ENCODE data around the gene KCNK17. TPM values are rescaled to one million over a fixed set of nuclear protein-coding genes. Genes with fewer than 3 reads are reported as not detected.

The KCNK17 gene
- total RNA-seq, 1 donor from 2014 or later, result not detected

DNA sequence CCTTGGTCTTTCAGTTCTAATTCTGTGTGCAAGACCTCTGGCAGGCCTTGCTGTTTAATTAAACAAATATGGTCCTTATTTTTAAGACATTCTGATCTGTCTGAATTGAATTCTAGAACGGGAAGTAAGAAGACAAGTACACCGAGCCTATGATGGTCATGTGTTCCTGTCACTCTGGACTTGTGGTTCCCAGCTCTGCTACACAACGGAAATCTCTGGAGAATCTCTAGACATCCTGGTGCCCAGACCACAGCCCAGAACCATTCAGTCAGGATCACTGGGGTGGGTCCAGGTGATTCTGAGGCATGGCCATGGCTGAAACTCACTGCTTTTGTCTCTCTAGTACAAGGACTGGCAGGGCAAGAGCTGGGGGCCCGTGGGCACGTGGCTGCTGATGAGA lies 24.2 kb upstream of the KCNK17 start:
- intact Hi-C loops (cut with micrococcal nuclease), result no loop called here

DNA sequence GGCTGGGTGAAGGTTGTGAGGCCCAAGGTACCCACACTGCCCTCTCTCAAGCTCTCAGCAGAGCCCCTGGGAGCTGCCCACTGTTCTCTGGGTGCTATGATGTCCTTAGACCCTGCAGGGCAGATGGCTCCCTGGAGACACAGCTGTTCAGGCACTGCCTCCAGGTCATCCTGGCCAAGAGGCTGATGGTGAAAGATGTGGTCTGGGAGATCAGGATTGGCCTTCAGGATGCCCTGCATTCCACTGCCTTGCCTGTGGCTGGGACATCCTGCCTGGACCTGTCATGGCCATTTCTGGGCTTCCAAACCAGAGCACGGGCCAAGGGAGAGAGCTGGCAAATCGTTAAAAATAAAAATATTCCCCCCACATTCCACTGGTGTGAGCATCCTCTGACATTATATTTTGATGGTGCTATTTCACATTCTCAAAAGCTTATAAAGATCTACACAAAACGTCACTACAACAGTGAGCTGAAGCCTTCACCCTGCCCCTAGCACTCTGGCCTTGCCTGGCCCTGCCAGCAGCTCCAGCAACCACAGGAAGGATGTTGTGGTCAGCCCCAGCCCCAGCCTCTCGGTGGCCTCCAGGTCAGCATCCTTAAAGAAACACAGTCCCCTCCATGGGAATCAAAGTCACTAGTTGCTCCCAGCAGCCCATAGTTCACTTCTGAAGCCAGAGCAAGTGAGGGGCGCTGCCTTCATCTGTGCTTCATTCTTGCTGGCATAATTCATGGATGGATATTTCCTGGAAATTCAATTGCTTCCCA lies 21.7 kb upstream of the KCNK17 start:
- intact Hi-C loops (cut with micrococcal nuclease), result no loop called here

DNA sequence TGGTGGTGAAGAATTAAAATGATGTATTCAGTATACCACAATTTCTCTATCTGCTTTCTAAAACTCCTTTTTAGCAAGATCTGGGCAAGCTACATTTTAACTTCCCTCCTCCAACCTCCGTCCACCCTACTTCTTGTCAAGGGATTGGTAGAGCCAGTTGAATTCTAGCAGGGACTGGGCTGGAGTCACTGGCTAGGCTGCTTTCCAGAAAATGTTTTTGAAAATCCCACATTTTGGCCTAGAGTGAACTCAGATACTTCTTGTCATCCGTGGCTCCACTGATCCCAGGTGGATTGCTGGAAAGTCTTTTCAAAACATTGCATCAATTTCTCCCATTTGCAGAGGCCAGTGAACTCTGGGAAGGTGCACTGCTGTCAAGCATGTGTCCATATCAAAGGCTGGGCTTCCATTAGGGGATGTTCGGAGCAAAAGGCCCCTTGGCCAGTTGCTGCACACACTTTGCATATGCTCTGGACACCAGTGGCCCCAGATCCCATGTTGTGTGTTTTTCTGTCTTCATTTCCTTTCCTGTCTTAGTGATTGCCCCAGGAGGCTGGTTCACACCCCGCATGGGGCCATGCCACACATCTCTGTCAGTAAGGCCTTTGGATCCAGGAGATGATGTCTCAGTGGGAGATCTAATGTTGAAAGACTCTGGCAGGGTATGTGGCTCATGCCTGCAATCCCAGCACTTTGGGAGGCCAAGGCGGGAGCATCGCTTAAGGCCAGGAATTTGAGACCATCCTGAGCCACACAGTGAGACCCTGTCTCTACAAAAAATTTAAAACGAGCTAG lies 19.6 kb upstream of the KCNK17 start:
- intact Hi-C loops (cut with micrococcal nuclease), result no loop called here

DNA sequence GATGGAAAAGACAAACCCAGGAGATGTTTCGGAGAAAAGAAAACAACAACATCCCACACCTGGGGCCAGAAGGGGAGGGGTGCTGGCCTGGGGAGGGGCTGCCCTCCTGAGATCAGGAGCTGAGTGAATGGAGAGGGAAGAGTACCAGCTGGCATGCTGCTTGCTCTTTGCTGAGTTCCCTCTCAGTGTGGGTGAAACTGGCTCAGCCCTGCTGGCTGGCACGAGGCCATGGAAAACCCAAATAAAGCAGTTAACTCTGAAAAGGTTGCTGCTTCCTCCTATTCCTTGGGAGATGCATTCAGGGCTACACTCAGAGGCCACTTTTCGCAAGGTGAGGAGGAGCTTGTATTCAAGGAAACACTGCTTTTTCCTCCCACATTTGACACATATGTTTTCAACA lies 16.3 kb upstream of the KCNK17 start:
- intact Hi-C loops (cut with micrococcal nuclease), result no loop called here

DNA sequence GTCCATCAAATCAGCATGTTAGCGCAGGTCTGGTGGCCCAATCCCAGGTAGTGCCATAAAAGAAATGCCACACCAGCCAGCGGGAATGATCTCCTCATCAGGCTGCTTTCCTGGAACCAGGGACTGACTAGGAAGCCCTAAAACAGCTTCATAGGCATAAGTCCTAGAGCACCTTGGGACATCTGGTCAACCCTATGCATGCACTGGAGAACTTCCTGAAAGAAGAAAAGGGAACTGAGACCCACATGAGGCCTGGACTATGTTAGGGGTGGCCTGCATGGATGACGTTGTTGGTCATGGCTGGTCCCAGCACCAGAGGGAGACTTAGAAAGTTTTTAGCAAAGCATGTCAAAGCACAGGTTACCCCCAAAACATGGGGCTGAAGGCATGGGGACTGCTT lies 15.8 kb upstream of the KCNK17 start:
- intact Hi-C loops (cut with micrococcal nuclease), result no loop called here

DNA sequence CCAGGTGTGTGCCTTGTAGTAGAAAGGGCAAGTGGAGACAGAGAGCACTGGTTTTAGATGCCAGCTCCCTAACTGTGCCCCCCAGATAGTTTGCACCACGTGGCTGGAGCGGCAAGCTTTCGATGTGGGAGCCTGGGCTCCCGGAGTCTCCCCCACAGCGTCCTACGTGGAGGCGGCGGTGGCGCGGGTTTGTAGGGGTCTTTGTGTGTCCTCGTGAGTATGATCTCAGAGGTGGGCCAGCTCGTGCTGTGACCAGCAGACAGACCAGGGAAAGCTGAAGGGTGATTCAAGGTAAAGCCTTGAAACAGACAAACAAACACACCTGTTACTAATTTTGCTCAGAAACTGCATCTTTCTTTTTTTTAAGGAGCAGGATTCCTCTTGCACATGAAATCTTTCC lies 13.8 kb upstream of the KCNK17 start:
- intact Hi-C loops (cut with micrococcal nuclease), result no loop called here

DNA sequence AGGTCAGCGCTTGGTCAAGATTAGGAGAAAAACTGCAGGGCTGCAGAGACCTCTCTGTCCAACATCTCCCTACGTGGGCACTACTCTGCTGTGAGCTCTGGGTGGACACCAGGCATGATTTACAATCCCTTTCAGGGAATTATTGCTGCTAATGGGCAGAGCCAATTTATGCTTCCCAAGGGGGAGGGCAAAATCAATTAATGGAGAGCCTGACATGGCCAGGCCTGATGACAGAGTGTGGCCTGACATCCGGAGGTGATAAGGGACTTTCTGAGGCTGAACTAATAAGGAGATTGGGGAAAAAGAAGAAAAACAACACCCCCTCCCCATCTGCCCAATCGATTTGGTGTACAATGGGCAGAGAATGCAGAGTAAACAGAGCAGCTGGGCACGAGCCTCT lies 13.3 kb upstream of the KCNK17 start:
- intact Hi-C loops (cut with micrococcal nuclease), result no loop called here

DNA sequence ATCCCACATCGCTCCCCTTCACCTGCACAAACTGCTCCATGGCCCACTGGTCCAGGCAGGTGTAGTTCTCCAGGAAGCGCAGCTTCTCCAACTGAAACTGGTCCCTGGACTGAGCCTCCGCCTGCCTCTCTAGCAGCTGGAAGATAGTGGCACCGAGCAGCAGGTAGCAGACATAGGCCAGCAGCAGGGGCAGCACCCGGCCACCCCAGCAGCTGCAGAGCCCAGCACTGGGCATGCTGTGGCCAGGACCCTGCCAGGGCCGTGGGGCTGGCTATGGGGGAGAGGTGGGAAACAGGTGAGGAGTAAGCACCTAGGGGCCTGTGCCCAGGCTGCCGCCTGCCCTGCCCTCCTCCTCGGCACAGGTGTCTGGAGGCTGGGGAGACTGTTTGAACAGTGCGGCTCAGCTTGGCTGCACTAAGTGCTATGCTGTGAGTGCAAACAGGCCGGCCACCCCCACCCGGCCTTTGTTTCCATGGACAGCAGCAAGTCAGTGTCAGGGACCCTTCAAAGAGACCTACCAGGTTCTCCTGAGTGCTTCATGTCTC lies 8.2 kb upstream of the KCNK17 start, which contains the start of gene KCNK16:
TSS of gene KCNK16 (minus strand) at position 397 of the 545 bp plus-strand sequence. CDS start at position 235, 162 bp downstream.
- intact Hi-C loops (cut with micrococcal nuclease), result no loop called here

DNA sequence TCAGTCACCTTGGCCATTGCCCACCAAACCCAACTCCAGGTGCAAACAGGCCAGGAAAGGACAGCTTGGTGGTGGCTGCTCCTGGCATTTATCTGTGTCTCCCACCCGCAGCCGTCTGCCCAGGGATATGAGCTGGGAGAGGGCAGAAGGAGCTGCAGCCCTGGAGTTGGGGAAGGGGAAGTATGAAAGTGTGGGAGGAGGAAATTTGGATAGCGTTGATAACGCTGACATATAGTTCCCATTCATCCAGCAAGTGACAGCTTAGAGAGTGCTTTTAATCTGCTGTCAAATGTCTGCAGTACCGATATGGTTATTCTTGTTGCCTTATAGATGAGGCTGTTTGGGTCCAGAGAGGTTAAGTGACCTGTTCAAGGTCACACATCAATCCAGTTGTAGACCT lies 7.5 kb upstream of the KCNK17 start:
- intact Hi-C loops (cut with micrococcal nuclease), result no loop called here

DNA sequence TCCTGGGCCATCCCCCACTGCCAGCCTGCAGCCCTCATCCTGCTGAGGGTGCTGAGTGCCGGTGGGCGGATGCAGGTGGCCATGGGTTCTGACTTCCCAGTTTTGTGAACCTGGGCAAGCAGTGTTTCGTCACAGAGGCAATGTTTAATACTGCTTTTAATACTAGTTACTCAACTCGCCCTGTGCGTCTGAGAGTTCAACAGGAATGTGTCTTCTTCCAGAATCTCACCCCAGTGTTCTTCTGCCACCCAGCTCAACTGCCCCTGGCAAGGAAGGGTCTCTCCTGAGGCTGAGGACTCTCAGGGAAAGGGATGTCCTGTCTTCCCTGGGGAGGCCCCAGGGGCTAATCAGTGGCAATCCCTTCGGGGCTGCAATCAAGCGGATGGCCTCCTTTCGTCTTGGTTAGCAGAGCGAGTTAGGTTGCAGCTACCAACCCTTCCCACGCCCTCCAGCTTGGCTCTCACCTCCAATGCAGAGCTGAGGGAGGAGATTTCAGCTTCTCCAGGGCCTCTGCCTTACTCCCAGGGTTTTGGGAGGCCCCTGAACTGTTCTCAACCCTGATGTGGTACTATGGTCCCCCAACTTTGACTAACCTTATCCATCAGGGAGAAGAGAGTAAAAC lies 6.3 kb upstream of the KCNK17 start:
- intact Hi-C loops (cut with micrococcal nuclease), result no loop called here

DNA sequence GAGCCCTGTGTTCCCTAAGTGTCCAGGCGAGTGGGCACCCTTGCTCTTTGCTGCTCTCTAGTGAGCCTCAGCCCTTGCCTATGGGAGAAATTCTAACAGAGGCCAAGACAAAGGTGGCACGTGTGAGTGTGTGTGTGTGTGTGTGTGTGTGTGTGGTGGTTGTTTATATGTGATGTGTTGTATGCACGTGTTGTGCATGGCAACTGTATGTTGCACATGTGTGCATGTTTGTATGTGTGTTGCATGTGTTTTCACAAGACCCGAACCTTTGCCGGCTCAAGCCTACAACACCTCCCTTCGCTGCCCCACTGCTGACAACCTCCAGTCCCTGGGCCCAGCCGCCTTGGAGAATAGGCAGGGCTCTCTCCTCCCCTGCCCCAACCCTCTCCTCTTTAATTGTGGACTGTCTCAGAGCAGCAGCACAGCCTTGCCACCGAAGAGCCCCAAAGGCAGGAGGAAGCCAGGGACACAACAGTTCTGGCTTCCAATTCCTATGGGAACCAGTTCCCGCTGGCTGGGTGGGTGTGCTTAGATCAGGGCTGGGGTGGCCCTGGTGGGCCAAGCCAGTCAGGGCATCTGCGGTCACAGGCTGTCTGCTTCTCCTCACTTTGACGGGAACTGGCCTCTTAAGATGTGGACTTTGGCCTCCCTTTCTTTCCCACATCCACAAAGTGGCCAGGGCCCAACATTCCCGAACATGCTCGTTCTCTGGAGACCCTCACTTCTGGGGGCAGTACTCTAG lies 5.6 kb upstream of the KCNK17 start:
- intact Hi-C loops (cut with micrococcal nuclease), result no loop called here

DNA sequence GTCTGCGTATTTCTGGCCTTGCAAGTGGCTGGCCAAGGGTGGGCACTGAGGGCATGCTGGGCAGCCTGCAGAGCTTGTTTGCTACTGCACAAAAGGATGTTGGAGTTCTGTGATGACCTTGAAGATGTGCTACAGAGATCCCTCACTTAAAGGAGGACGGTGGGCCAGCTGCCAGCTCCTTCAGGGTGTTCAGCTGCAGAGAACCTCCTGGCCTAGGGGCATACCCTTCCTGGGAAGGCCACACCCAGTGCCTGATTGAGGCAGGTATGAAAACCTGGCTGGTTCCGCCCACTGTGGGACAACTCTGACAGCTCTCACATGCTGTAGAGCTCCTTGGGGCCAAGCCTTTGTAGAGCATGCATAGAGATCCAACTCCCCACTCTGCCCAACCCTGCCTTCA lies 3.0 kb upstream of the KCNK17 start:
- intact Hi-C loops (cut with micrococcal nuclease), result no loop called here

DNA sequence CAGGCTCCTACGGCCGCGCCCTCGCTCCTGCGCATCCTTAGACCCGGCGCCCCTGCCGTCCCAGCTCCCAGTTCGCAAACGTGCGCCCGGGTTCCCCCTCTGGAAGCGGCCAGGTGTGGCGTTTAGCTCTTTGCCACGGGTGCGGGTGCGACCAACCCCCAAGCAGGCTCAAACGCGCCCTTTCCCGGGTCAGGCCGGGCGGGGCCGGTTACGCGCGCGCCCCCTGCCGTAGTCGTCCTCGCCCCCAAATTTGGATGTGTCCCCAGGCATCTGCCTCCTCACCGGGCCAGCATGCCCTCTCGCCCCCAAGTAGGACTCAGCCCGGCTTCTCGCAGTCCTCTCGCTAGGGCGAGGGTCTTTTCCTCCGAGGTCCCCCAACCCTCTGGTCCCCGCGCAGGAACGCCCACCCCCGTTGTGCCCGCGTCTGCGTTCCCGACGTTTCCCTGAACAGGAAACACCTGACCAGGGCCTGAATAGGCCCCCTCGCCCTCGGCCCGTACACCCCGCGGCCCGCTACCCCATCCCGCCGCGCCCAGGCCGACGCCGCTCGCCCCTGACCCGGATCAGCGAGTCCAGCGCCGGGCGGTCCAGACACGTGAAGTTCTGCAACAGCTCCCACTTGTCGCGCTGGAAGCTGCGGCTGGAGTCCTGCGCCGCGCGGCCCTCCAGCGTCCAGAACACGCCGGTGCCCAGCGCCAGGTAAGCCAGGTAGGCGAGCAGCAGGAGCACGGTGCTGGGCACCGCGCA lies 520 bp downstream of the KCNK17 start:
- intact Hi-C loops (cut with micrococcal nuclease), result no loop called here

DNA sequence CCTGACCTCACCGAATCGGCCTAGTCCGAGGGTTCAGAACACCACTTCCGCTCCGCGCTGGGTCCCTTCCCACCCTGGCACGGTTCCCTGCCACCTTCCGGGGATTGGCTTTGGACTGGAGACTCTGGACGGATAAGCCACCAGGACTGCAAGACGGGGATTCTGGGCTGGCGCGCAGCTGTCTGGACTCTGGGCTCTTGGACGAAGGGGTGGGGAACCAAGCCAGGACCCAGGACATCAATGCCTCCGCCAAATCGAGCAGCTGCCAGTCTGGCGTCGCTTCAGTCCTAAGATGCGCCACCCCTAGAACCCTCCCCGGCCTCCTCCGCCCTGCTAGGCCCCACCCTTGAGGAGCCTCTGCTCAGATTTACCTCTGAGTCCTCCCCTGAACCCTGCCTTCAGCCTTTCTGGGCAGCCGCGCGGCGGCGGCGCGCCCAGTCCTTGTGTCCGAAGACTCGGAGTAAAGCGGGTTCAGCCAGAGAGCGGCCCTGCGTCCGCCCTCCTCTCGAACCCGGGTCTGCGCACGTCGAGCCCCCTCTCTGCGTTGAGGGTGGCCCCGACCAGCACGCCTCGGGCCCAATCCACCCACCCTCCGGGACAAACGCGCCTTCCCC lies 1.2 kb downstream of the KCNK17 start:
- intact Hi-C loops (cut with micrococcal nuclease), result no loop called here

DNA sequence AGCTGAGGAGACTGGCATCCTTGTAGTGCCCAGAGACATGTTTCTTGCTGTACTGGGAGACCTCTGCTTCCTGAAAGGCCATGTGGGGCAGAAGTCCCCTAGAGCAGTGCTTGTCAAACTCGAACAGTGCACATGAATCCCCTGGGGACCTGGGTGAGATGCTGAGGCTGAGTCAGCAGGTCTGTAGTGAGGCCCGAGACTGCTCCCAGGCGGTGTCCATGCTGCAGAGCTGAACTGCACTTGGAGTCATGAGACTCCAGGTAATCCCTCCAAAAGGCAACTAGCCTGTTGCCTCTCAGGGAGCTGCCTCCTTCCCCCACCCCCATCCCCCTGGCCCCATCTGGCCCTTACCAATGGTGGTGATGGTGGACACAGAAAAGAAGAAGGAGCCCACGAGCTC lies 3.7 kb downstream of the KCNK17 start:
- intact Hi-C loops (cut with micrococcal nuclease), result loop anchor here (1.0 kb wide), 1 partner anchor 144 kb away; no protein-coding TSS in a partner anchor

DNA sequence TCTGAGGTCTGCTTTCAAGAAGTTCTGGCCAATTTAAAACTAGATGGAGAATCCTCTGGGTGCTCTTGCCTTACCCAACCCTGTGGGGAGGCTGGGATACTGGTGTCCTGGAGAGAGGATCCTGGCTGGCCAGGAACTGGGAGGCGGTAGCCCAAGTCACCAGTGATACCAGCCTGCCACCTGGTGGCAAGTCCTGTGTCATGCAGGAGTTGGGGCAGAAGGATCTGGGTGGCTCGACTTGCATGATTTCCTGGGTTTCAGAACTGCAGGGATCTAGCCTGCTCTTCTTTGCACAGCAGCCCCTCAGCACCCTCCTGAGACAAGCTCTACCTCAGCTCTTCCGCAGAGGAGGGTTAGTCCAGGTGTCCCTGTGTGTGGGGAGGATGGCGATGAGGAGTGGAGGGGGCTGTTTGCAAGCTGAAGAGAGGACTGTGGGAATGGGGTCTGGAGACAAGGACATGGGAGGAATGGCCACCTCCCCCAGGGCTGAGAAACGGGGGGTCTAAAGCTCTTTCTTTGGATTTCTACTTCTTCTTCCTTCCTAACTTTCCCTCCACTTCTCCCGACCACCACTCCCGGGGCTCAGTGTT lies 4.2 kb downstream of the KCNK17 start:
- intact Hi-C loops (cut with micrococcal nuclease), result loop anchor here (1.0 to 10.0 kb wide), 3 partner anchors 144 to 315 kb away; no protein-coding TSS in a partner anchor

DNA sequence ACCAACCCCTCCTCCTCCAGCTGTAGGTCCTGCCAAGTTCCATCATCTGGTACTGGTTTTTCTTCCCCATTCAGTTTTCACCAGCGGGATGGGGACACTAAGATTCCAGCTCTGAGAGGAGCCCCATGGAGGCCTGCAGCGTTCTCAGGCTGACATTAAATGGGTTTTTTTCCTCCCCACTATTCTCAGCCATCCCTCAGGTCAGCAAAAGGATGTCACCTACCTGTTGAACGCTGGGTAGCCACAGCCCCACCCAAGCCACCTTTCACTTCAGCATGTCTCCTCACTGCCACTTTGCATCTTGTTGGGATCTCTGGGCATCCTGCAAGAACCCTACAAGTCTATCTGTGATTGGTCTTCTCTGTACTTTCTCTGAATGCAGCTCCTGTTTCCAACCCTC lies 6.8 kb downstream of the KCNK17 start:
- intact Hi-C loops (cut with micrococcal nuclease), result loop anchor here (10.0 kb wide), 2 partner anchors 223 to 313 kb away; no protein-coding TSS in a partner anchor

DNA sequence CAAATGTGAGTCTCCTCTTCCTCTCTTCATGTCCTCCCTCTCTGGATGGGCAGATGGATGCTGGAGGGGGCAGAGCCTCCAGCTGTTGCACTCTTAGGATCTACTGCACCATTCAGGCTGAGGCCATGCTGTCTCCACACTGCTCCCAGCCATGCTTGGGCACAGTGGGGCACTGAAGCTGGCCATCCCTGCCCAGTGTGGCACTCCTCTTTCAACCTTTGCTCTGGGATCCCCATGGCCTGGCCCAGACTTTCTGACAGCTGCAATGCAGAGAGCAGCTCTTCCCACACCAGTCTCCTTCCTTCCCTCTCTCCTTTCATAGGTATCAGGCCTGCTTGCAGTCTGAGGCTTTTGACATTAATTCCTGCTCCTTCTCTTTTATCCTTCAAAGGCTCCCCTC lies 9.3 kb downstream of the KCNK17 start:
- intact Hi-C loops (cut with micrococcal nuclease), result loop anchor here (10.0 kb wide), 2 partner anchors 220 to 310 kb away; no protein-coding TSS in a partner anchor

DNA sequence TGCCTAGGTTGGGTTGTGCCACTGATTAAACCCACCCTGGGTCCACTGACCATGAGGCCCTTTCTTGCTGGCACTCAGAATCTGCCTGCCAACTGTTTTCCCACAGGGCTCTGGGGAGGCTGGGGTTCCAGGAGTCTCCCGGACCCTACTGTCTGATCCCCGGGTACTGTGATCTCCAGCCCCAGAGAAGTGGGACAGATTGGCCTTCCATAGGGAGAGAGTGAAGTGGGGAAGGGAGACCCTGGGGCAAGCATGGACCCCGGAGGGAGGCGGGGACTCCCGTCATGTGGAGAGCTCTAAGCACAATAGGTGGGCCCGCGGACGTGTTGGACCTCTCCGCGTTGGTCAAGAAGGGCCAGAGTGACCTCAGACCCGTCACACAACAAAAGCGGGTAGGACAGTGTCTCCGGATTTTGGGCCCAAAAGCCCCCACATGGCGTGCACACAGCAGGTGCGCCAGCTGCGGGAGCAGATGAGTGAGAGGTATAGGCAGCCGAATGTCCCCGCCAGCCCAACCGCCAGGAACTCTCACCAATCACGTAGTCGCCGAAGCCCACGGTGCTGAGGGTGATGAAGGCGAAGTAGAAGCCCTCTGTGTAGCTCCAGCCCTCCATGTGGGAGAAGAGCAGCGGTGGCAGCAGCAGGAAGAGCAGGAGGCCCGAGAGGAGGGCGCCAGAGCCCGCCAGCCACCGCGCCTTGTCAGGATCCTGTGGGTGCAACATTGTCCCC lies 10.6 kb downstream of the KCNK17 start:
- intact Hi-C loops (cut with micrococcal nuclease), result loop anchor here (1.0 to 10.0 kb wide), 5 partner anchors 75 to 431 kb away; partner anchors contain the start of gene KCNK5
